NCI-H2029 treated with DMSO at 0.1 percent for 48 hours (cell line): ENCODE results near the gene MAP3K1.
A peak's percentile ranks its signal among the peaks of the same experiment; 100 is the strongest.
"Not testable (repeated sequence)": the region's sequence is repeated elsewhere in the genome, so short reads cannot be mapped to it uniquely, and the experiment has no call there.

Experiments
- DNase-seq: peaks from one replicate; lab custom pipeline; 2025; lab: John Stamatoyannopoulos, UW

The MAP3K1 gene

DNA sequence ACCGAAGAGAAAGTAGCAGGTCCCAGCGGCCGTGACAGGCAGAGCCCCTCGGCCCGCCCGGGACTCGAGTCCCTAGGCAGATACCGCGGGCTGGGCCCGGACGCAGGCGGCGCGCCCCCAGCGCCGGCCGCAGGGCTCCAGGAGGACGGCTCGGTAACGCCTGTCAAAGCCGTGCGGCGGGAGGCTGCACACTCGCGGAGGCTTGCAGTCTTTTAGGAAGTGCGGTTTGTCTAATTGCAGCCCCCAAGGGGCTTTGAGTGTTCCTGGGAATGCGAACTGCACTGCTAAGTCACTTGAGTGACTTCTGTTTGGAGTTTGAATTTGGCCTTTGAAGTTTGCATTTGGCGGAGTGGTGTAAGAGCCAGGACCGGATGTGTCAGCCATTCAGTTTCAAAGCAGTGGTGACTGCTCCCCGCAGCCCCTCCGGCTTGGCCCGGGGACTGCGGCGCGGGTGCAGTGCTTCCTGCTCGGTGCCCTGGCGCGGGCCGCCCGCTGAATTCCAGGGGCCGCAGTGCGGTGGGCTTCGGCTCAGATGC is 1.3 kb downstream of the MAP3K1 start:
- no peak for DNase-seq

DNA sequence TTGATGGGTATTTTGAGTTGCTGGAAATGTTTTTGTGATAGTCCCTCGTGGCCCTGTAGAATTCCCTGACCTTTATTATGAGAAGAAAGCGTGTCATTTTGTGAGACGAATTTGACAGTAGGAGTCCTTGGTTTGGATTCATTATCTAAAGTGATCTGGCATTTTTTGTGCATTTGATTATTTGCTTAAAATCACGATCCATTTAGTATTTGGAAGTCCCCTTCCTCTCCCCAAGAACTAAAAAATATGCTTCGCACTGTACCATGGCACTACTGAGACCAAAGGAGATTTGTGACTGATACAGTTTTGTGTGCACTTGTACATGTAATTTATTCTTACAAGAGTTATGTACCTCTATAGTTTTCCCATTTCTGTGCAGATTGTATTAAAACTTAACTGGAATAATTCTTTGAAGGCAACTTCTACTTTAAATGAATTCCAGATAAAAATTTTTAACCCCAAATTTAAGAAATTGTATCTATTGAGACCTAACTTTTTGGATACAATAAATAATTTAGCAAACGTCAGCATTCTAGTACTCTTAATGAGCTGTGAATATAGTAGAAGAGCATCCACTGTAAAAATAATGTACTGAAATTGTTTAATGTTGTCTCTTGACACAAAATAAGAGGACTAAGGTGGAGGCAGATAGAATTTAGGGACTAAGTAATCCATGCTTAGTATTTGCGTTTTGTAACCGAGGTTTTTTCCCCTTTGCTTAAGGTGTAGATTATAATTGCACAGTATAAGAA is 2.1 kb downstream of the MAP3K1 start:
- DNase-seq: no peak

- no peak for DNase-seq
Measured at GRCh38 chr5:56818450-56819037, 3.2 kb downstream of the MAP3K1 start.

- no peak for DNase-seq
Measured at GRCh38 chr5:56819060-56819881, 3.9 kb downstream of the MAP3K1 start.

DNA sequence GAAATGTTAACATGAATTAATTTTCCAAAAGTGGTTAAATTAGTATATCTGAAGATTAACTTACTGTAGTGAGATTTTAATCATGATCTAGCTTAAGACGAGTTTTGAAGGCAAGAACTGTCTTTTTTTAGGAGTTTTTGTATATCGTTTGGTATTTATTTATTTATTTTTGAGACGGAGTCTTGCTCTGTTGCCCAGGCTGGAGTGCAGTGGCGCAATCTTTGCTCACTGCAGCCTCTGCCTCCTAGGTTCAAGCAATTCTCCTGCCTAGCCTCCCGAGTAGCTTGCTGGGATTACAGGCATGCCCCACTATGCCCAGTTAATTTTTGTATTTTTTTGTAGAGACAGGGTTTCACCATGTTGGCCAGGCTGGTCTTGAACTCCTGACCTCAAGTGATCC is 6.5 kb downstream of the MAP3K1 start:
- not testable (repeated sequence) for DNase-seq

- no peak for DNase-seq
Measured at GRCh38 chr5:56822981-56823380, 7.6 kb downstream of the MAP3K1 start.

DNA sequence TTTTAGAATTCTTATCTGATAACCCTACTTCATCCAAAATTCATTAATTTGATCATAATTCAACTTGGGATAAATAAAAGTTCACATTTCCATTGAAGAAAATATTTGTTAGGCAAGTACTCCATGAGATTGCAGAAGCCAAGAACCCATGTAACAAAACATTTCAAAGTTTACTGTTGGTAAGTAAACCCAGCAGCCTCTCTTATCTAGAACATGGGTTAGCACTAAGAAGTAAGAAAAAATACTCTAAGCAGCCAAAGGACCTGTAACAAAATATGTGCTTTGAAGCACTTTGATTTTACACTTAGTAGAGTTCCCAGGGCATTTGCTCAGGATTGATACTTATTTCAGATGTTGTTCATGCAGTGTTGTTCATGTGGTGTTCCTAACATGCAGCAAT is 8.7 kb downstream of the MAP3K1 start:
- DNase-seq: no peak

GRCh38 chr5:56825222-56825824 is 10.0 kb downstream of the MAP3K1 start:
- DNase-seq: no peak

GRCh38 chr5:56827049-56827448 is 11.7 kb downstream of the MAP3K1 start:
- no peak for DNase-seq

DNA sequence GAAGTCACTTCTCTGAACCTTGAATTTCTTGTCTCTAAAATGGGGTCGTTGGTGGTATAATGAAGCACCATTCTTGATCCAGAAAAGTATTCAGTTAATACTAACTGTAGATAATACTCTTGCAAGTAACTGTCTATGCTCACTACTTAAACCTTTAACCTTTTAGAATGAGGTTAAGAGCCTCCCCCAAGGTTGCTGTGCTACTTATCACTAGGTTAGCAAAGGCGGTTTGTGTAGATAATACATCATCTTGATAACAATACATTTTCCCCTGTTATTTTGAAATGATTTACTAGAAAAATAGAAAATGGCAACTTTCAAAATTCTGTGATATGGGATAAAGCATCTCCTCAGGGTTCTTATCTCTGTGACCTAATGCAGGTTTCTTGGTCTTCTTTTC is 12.6 kb downstream of the MAP3K1 start:
- DNase-seq: no peak

DNA sequence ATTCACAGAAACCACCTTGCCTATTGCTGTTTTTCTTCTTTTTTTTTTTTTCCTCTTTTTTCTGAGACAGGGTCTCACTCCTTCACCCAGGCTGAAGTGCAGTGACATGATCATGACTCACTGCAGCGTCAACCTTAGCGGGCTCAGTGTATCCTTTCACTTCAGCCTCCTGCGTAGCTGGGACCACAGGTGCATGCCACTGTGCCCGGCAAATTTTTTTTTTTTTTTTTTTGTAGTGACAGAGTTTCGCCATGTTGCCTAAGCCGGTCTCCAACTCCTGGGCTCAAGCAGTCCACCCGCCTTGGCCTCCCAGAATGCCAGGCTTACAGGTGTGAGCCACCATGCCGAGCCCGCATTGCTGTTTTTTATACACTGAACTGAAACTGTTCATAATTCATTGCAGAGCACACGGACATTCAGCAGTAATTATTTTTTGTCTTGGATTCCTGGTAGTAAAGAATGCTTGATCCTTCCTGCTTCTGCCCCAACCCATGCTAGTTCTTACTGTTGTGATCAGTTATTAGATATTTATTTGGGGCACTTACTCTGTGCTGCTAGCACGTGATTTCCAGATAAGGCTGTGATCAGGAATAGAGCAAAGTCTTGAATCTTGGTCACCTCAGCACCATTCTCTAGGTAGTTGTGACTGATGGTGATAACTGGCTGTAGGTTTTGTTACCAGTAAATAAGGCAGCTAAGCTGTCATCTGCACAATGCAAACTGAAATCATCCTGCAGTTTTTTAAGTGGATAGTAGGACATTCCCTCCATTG is 14.0 kb downstream of the MAP3K1 start:
- no peak for DNase-seq

GRCh38 chr5:56831773-56832172 is 16.4 kb downstream of the MAP3K1 start:
- peak; percentile 41 for DNase-seq

- DNase-seq: peak; percentile 38
Measured at GRCh38 chr5:56833325-56833724, 18.0 kb downstream of the MAP3K1 start.

- DNase-seq: no peak
Measured at GRCh38 chr5:56837381-56837780, 22.0 kb downstream of the MAP3K1 start.

DNA sequence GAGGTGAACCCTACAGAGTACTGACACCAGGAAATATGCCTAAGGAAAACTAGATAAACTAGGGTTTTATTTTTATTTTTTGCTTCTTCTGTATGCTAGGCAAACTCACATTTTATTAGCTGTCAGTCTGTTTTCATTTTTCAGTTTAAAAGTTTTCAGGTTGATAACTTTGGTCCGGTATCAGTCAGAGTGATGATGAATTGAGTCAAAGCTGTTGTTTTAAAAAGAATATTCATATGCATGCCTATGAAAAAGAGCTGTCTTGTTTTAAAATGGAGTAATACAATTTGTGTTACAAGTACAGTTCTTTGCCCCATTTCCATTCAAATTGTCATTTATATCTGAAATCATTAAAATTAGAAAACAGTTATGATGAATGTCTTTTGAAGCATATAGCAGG is 22.6 kb downstream of the MAP3K1 start:
- no peak for DNase-seq

GRCh38 chr5:56838409-56839039 is 23.2 kb downstream of the MAP3K1 start:
- peak; percentile 26 for DNase-seq

GRCh38 chr5:56839062-56839461 is 23.7 kb downstream of the MAP3K1 start:
- no peak for DNase-seq

GRCh38 chr5:56840597-56840996 is 25.2 kb downstream of the MAP3K1 start:
- DNase-seq: no peak

GRCh38 chr5:56845277-56845676 is 29.9 kb downstream of the MAP3K1 start:
- no peak for DNase-seq

- no peak for DNase-seq
Measured at GRCh38 chr5:56845904-56846480, 30.6 kb downstream of the MAP3K1 start.

DNA sequence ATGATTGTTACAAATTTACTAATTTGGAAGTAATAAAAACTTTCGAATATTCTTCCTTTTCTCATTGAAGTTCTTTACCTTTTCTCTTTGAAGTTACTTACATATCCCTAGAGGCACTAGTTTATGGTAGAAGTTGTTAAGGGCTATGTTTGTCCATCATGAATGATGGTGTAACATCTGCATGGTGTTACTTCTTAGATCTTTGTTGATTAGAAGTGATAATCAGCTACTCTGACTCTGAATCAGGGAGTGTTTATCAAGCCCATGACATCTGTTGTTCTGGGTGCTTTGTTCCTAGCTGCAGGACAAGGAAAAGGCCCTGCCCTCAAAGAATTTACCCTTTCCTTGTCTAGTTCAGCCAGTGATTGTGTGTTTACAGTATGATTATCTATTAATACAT is 32.9 kb downstream of the MAP3K1 start:
- no peak for DNase-seq
